GM12891 (cell line): ENCODE measurements around the gene COPE.

Source experiments
- POLR2A ChIP-seq: IDR thresholded peaks from 2 replicates; pipeline ENCODE4 v1.6.1; 2011; ENCODE audit warnings: low read depth, low read length, control low read depth
- POLR2AphosphoS5 ChIP-seq: IDR thresholded peaks from 2 replicates; pipeline ENCODE4 v1.6.1; 2011; ENCODE audit warnings: low read depth, low read length, control low read depth
- TAF1 ChIP-seq: IDR thresholded peaks from 2 replicates; pipeline ENCODE4 v1.6.1; 2011; ENCODE audit warnings: low read depth, low read length, control low read depth

DNA sequence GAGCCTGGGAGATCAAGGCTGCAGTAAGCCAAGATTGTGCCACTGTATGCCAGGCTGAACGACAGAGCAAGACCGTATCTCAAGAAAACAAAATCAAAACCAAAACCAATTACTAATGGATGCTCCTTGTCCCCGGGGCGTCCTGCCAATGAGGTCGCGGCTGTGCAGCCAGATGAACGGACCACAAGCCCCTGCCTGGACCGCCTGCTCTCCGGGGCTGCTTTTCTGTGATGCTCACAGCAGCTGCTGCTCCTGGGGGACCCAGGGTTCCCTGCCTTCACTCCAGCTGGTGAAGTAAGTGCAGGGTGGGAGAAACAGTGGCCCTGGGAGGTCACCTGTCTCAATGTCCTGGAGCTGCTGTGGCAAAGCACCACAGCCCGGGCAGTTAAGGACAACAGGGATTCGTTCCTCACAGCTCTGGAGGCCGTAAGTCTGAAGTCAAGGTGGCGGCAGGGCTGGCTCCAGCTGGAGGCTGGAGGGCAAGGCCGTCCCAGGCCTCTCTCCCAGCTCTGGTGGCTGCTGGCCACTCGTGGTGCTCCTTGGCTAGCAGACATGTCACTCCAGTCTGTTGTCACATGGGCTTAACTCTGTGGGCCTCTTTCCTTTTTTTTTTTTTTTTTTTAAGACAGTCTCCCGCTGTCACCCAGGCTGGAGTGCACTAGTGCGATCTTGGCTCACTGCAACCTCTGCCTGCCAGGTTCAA is 10.1 kb downstream of the COPE start:
- TF ChIP-seq TAF1 (no peak), POLR2A (no peak), POLR2AphosphoS5 (no peak)
